Transverse colon (tissue), 4 donors: Measurements from ENCODE around the gene BICDL1. TPM values are rescaled to one million over a fixed set of nuclear protein-coding genes. Genes with fewer than 3 reads are reported as not detected.
A peak's percentile ranks its signal among the peaks of the same experiment; 100 is the strongest.

Experiments
- DNase-seq: peaks from one replicate; pipeline ENCODE4 v3.0.0-alpha.2; 2019
- H3K27ac ChIP-seq, 4 donors: fragments of 200-600 bp; sonication (generic); 2 replicates each; pipeline ENCODE4 v1.5.1; 2016 to 2018; ENCODE audit warnings: inconsistent platforms in 4 of 4
- H3K27me3 ChIP-seq: fragments of 200-600 bp; sonication (generic); 2 replicates; pipeline ENCODE4 v1.5.1; 2017; ENCODE audit warnings: inconsistent platforms
- H3K36me3 ChIP-seq, 4 donors: fragments of 200-600 bp; sonication (generic); 2 replicates each; pipeline ENCODE4 v1.5.1; 2017 to 2019; ENCODE audit warnings: inconsistent platforms in 4 of 4
- H3K4me1 ChIP-seq, 4 donors: fragments of 200-600 bp; sonication (generic); 2 replicates each; pipeline ENCODE4 v1.5.1; 2017 to 2020; ENCODE audit warnings: inconsistent platforms in 4 of 4
- H3K4me3 ChIP-seq, 4 donors: fragments of 200-600 bp; sonication (generic); 1 replicate in 1 of 4; 2 replicates in 3 of 4; pipeline versions ENCODE4 v1.5.1 to v1.6.1; 2017 to 2019; ENCODE audit warnings: inconsistent platforms in 4 of 4
- H3K9me3 ChIP-seq, 2 donors: fragments of 200-600 bp; sonication (generic); 2 replicates each; pipeline ENCODE4 v1.5.1; 2017 to 2019; ENCODE audit warnings: inconsistent platforms in 2 of 2
- CTCF ChIP-seq, 5 experiments: fragments of 200-600 bp in 3 of 5; fragments of 450-650 bp in 2 of 5; sonication (generic) in 3 of 5; IDR thresholded peaks; 1 replicate in 2 of 5; 2 replicates in 3 of 5; pipeline ENCODE4 v1.5.1; 2016 to 2017; ENCODE audit warnings: antibody characterized with exemption in 5 of 5, inconsistent platforms in 3 of 5, mild to moderate bottlenecking in 2 of 5, moderate library complexity in 1 of 5
- EP300 ChIP-seq: sonication (generic); formaldehyde crosslinking; IDR thresholded peaks from one replicate; pipeline ENCODE4 v1.6.1; 2017; ENCODE audit warnings: antibody characterized with exemption, low read depth
- POLR2A ChIP-seq: fragments of 450-650 bp; IDR thresholded peaks from one replicate; pipeline ENCODE4 v1.6.1; 2016; ENCODE audit warnings: antibody characterized with exemption, mild to moderate bottlenecking, moderate library complexity
- POLR2AphosphoS5 ChIP-seq, 3 donors: sonication (generic); formaldehyde crosslinking; IDR thresholded peaks; one replicate each; pipeline ENCODE4 v1.6.1; 2016; ENCODE audit warnings: antibody characterized with exemption in 3 of 3
- WGBS, 2 donors: methylation state at CpG; one replicate each; pipeline ENCODE4 v1.1.5; 2018; ENCODE audit warnings: low coverage in 1 of 2; 5-methylcytosine and 5-hydroxymethylcytosine counted together
- in situ Hi-C, 4 donors: fragments of 200-750 bp; cut with MboI; loops; one replicate each; pipeline versions ENCODE4 v1.15.0 to v1.15.1; 2017; ENCODE audit warnings: low sequenced_read_pairs in 3 of 4, low pct_ligation_motif_present in 1 of 4, low pct_unique_long_range_greater_than_20kb in 1 of 4
- intact Hi-C: fragments of 100-400 bp; cut with DNase I; formaldehyde crosslinking; loops from one replicate; pipeline ENCODE4 v1.15.1; 2023; ENCODE audit warnings: low total_unique reads
- total RNA-seq, 4 donors: library from RNA; depleted of rRNA; stranded (reverse); fragments of >200 nt; gene quantifications; one replicate each; pipeline ENCODE4 v1.1.0, GENCODE V29; 2016

The BICDL1 gene
- total RNA-seq, 4 donors from 2014 or later: 3.2 to 19.5 (median 6.9) TPM

- Histone ChIP-seq H3K4me1 (no peaks in the 10 kb centered on the region), H3K4me3 (no peak overlapping the region), H3K27me3 (no peaks in the 10 kb centered on the region), H3K27ac (no peak overlapping the region), H3K36me3 (peaks cover 0 to 78% (median 42%) of the 10 kb centered on the region in 4 donors), H3K9me3 (no peaks in the 10 kb centered on the region)
- TF ChIP-seq POLR2A: no peak
- WGBS, 2 donors: 85 to 100% methylated on average over 1 to 9 of the region's 9 CpGs
- no peak for DNase-seq
- intact Hi-C loops (no loop called here), in situ Hi-C loops (no loop called here)
Observed at GRCh38 chr12:120132054-120132836, 143.2 kb downstream of the BICDL1 start.

DNA sequence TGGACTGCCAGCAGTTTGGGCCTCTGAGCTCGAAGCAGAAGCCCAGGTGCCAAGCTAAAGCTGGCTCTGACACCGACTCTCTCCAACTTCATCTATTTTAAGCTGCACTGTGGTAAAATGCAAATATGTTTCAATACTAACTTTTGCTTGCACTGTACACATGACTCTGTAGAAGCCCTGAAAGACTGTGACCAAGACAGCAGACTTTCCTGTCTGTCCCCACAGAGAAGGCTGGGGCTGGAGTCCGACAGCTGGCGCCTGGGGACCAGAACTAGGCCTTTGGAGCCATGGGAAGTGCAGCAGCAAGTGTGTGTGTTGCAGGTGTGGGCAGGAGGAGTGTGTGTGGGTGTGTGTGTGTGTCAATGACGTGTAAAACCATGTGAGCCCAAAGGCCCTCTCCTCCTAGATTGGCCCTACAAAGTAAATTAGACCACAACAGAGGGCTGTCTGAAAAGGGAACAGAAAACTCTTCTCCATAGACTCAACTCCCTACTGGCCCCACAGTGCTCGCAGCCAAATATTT lies 143.9 kb downstream of the BICDL1 start:
- 83% methylated on average over 6 of the region's 6 CpGs; no CpG with 5 or more reads in 1 of the 2 donors for WGBS, 2 donors
- intact Hi-C loops (no loop called here), in situ Hi-C loops (no loop called here)
- H3K27ac ChIP-seq: no peak overlapping the region
- H3K4me3 ChIP-seq: no peak overlapping the region
- no peaks in the 10 kb centered on the region for H3K27me3 ChIP-seq
- peaks cover 0 to 78% (median 40%) of the 10 kb centered on the region in 4 donors for H3K36me3 ChIP-seq
- no peak for TF ChIP-seq EP300
- TF ChIP-seq POLR2AphosphoS5 (IDR thresholded peaks at IDR 0.05): no peak
- TF ChIP-seq POLR2A: no peak
- no peak for TF ChIP-seq CTCF (IDR thresholded peaks at IDR 0.05)
- H3K4me1 ChIP-seq: no peaks in the 10 kb centered on the region
- peak; percentile 33 for DNase-seq
- no peaks in the 10 kb centered on the region for H3K9me3 ChIP-seq

DNA sequence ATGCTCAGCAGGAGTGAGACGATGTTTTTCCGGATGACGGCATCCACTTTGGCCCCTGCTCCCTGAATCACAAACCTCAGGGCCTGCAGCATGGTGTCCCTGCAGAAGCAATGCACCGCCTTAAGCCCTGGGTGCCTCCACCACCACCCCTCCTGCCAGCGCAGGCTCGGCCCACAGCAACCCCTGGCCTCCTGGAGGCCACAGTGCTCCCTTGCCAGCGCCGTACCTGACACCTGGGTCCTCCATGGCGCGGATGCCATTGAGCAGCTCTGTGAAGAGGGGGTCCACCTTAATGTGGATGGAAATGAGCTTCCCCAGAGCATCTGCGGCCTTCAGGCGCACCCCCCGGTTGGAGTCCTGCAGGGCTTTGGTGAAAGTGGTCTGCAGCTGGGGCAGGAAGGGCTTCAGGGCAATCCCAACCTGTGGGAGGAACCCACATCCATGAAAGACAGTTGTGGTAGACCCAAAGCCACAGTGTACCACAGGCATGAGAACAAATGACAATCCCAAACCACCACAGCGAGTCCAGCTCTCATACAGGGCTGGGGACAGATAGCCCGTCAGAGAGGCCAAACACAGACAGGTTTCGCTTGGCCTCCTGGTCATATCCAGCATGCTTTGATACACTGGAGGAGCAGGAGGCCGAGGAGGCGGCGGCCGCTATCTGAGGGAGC lies 145.4 kb downstream of the BICDL1 start:
- no peak for DNase-seq

GRCh38 chr12:120136093-120136770 lies 147.2 kb downstream of the BICDL1 start:
- Histone ChIP-seq H3K4me1 (no peaks in the 10 kb centered on the region), H3K27ac (no peak overlapping the region), H3K4me3 (no peak overlapping the region), H3K36me3 (peaks cover 0 to 85% (median 38%) of the 10 kb centered on the region in 4 donors), H3K27me3 (no peaks in the 10 kb centered on the region), H3K9me3 (no peaks in the 10 kb centered on the region)
- no peak for DNase-seq
- WGBS, 2 donors: 80 to 93% methylated on average over 2 to 11 of the region's 11 CpGs
- TF ChIP-seq POLR2A: no peak
- TF ChIP-seq POLR2AphosphoS5 (IDR thresholded peaks at IDR 0.05): no peak
- no peak for TF ChIP-seq CTCF (IDR thresholded peaks at IDR 0.05)
- TF ChIP-seq EP300: no peak
- intact Hi-C loops: no loop called here
- in situ Hi-C loops: no loop called here

More for the DNA sequence above, 145.4 kb downstream of the BICDL1 start:
- in situ Hi-C loops: no loop called here
- Histone ChIP-seq H3K27ac (no peak overlapping the region), H3K27me3 (no peaks in the 10 kb centered on the region), H3K4me1 (no peaks in the 10 kb centered on the region), H3K36me3 (peaks cover 0 to 79% (median 41%) of the 10 kb centered on the region in 4 donors), H3K9me3 (no peaks in the 10 kb centered on the region), H3K4me3 (no peak overlapping the region)
- 93 to 97% methylated on average over 6 to 20 of the region's 20 CpGs for WGBS, 2 donors
- TF ChIP-seq POLR2AphosphoS5 (IDR thresholded peaks at IDR 0.05) (no peak), EP300 (no peak), POLR2A (no peak), CTCF (IDR thresholded peaks at IDR 0.05) (no peak)
- intact Hi-C loops: no loop called here
